HAP-1 (cell line): ENCODE data around the gene MACF1.
"Not testable (repeated sequence)": the region's sequence is repeated elsewhere in the genome, so short reads cannot be mapped to it uniquely, and the experiment has no call there.

Experiments used
- DNase-seq, 2 experiments: peaks; one replicate each; pipeline ENCODE4 v3.0.0-alpha.2; 2016 to 2020; ENCODE audit warnings: low spot score in 2 of 2
- H3K27me3 ChIP-seq: fragments of 250-450 bp; sonication (Bioruptor Pico); 2 replicates; pipeline ENCODE4 v1.5.1; 2020; ENCODE audit warnings: low read depth, mild to moderate bottlenecking, moderate library complexity
- H3K36me3 ChIP-seq: fragments of 250-450 bp; sonication (Bioruptor Pico); replicated peaks from 2 replicates; pipeline ENCODE4 v1.5.1; 2020; ENCODE audit warnings: mild to moderate bottlenecking
- H3K4me1 ChIP-seq: fragments of 250-450 bp; sonication (Bioruptor Pico); 2 replicates; pipeline ENCODE4 v1.5.1; 2020; ENCODE audit warnings: mild to moderate bottlenecking
- H3K4me3 ChIP-seq: fragments of 250-450 bp; sonication (Bioruptor Pico); 2 replicates; pipeline ENCODE4 v1.5.1; 2020; ENCODE audit warnings: mild to moderate bottlenecking, moderate library complexity
- H3K9me3 ChIP-seq: fragments of 250-450 bp; sonication (Bioruptor Pico); 2 replicates; pipeline ENCODE4 v1.5.1; 2020; ENCODE audit warnings: mild to moderate bottlenecking, moderate library complexity
- in situ Hi-C: fragments of 300-500 bp; cut with MboI; formaldehyde crosslinking; loops from 3 replicates; pipeline ENCODE4 v1.14.3; 2020; ENCODE audit warnings: low sequenced_read_pairs, inconsistent platforms, mixed read lengths

The MACF1 gene

GRCh38 chr1:39472826-39473225 lies 268.3 kb downstream of the MACF1 start:
- DNase-seq, result no peak
- Histone ChIP-seq H3K4me1 (no peaks in the 10 kb centered on the region), H3K36me3 (peaks cover 3% of the 10 kb centered on the region), H3K9me3 (no peaks in the 10 kb centered on the region), H3K27me3 (no peaks in the 10 kb centered on the region), H3K4me3 (no peak overlapping the region)
- in situ Hi-C loops, result no loop called here

GRCh38 chr1:39473324-39473723 lies 268.8 kb downstream of the MACF1 start:
- H3K4me3 ChIP-seq, result no peak overlapping the region
- peaks cover 3% of the 10 kb centered on the region for H3K36me3 ChIP-seq
- no peaks in the 10 kb centered on the region for H3K4me1 ChIP-seq
- in situ Hi-C loops, result no loop called here
- H3K9me3 ChIP-seq, result no peaks in the 10 kb centered on the region
- no peaks in the 10 kb centered on the region for H3K27me3 ChIP-seq
- DNase-seq, result no peak

GRCh38 chr1:39474810-39475209 lies 270.3 kb downstream of the MACF1 start:
- no peak for DNase-seq
- no peaks in the 10 kb centered on the region; the same call in 1 of the 2 replicates for H3K36me3 ChIP-seq
- H3K4me1 ChIP-seq, result no peaks in the 10 kb centered on the region

GRCh38 chr1:39475551-39475950 lies 271.1 kb downstream of the MACF1 start:
- H3K4me3 ChIP-seq, DNase-seq, in situ Hi-C loops, H3K4me1 ChIP-seq, H3K36me3 ChIP-seq, H3K27me3 ChIP-seq, H3K9me3 ChIP-seq: not testable (repeated sequence)

More at GRCh38 chr1:39474810-39475209, 270.3 kb downstream of the MACF1 start:
- Histone ChIP-seq H3K9me3 (no peaks in the 10 kb centered on the region), H3K27me3 (no peaks in the 10 kb centered on the region), H3K4me3 (no peak overlapping the region)
- in situ Hi-C loops, result no loop called here

- in situ Hi-C loops, result no loop called here
These were observed 273.8 kb downstream of the MACF1 start for GRCh38 chr1:39478126-39478915.

GRCh38 chr1:39481289-39481688 lies 276.8 kb downstream of the MACF1 start:
- Histone ChIP-seq H3K36me3 (peaks cover 4% of the 10 kb centered on the region), H3K4me1 (no peaks in the 10 kb centered on the region), H3K9me3 (no peaks in the 10 kb centered on the region), H3K4me3 (no peak overlapping the region), H3K27me3 (no peaks in the 10 kb centered on the region)
- DNase-seq, result no peak
- in situ Hi-C loops, result no loop called here

More at GRCh38 chr1:39478126-39478915, 273.8 kb downstream of the MACF1 start:
- no peak overlapping the region for H3K4me3 ChIP-seq
- no peaks in the 10 kb centered on the region for H3K9me3 ChIP-seq
- DNase-seq, result no peak
- no peaks in the 10 kb centered on the region for H3K27me3 ChIP-seq
- peaks cover 4% of the 10 kb centered on the region for H3K36me3 ChIP-seq
- no peaks in the 10 kb centered on the region for H3K4me1 ChIP-seq

- Histone ChIP-seq H3K27me3 (no peaks in the 10 kb centered on the region), H3K36me3 (peaks cover 4% of the 10 kb centered on the region), H3K4me3 (no peak overlapping the region), H3K9me3 (no peaks in the 10 kb centered on the region), H3K4me1 (no peaks in the 10 kb centered on the region)
- in situ Hi-C loops, result no loop called here
- DNase-seq, result no peak
These were observed 278.8 kb downstream of the MACF1 start for GRCh38 chr1:39483276-39483675.

GRCh38 chr1:39484564-39484963 lies 280.1 kb downstream of the MACF1 start:
- H3K9me3 ChIP-seq, result no peaks in the 10 kb centered on the region
- H3K27me3 ChIP-seq, result no peaks in the 10 kb centered on the region
- H3K36me3 ChIP-seq, result peaks cover 4% of the 10 kb centered on the region
- H3K4me1 ChIP-seq, result no peaks in the 10 kb centered on the region
- in situ Hi-C loops, result no loop called here
- H3K4me3 ChIP-seq, result no peak overlapping the region
- DNase-seq, result no peak

- Histone ChIP-seq H3K4me1 (no peaks in the 10 kb centered on the region), H3K9me3 (no peaks in the 10 kb centered on the region), H3K36me3 (peaks cover 4% of the 10 kb centered on the region), H3K27me3 (no peaks in the 10 kb centered on the region), H3K4me3 (no peak overlapping the region)
- in situ Hi-C loops, result no loop called here
- DNase-seq, result no peak
These were observed 280.7 kb downstream of the MACF1 start for GRCh38 chr1:39485046-39485803.

GRCh38 chr1:39488012-39488545 lies 283.6 kb downstream of the MACF1 start:
- no peaks in the 10 kb centered on the region for H3K9me3 ChIP-seq
- in situ Hi-C loops, result no loop called here
- H3K36me3 ChIP-seq, result no peaks in the 10 kb centered on the region
- H3K4me1 ChIP-seq, result no peaks in the 10 kb centered on the region
- no peak for DNase-seq
- H3K4me3 ChIP-seq, result no peak overlapping the region
- no peaks in the 10 kb centered on the region for H3K27me3 ChIP-seq

- DNase-seq, result no peak
- Histone ChIP-seq H3K27me3 (no peaks in the 10 kb centered on the region), H3K36me3 (no peaks in the 10 kb centered on the region), H3K9me3 (no peaks in the 10 kb centered on the region), H3K4me1 (no peaks in the 10 kb centered on the region), H3K4me3 (no peak overlapping the region)
- in situ Hi-C loops, result no loop called here
These were observed 284.5 kb downstream of the MACF1 start for GRCh38 chr1:39488793-39489566.

- Histone ChIP-seq H3K9me3 (no peaks in the 10 kb centered on the region), H3K36me3 (no peaks in the 10 kb centered on the region), H3K4me3 (no peak overlapping the region), H3K4me1 (no peaks in the 10 kb centered on the region), H3K27me3 (no peaks in the 10 kb centered on the region)
- no peak for DNase-seq
- in situ Hi-C loops, result no loop called here
These were observed 285.2 kb downstream of the MACF1 start for GRCh38 chr1:39489567-39490239.

GRCh38 chr1:39490596-39491145 lies 286.2 kb downstream of the MACF1 start:
- H3K4me3 ChIP-seq, result peak overlapping the region; percentile 30; the same call in 1 of the 2 replicates
- H3K9me3 ChIP-seq, result no peaks in the 10 kb centered on the region
- in situ Hi-C loops, result no loop called here
- no peak for DNase-seq
- H3K4me1 ChIP-seq, result no peaks in the 10 kb centered on the region
- no peaks in the 10 kb centered on the region for H3K36me3 ChIP-seq
- no peaks in the 10 kb centered on the region for H3K27me3 ChIP-seq
